H4 (cell line): ENCODE data around the gene PAOX. TPM values are rescaled to one million over a fixed set of nuclear protein-coding genes. Genes with fewer than 3 reads are reported as not detected.
A peak's percentile ranks its signal among the peaks of the same experiment; 100 is the strongest.
"Not testable (repeated sequence)": the region's sequence is repeated elsewhere in the genome, so short reads cannot be mapped to it uniquely, and the experiment has no call there.

Experiments
- DNase-seq: peaks from one replicate; pipeline ENCODE4 v3.0.0-alpha.2; 2015; ENCODE audit warnings: low spot score
- total RNA-seq: library from RNA; depleted of rRNA; stranded (reverse); fragments of >200 nt; shearing (Covaris generic); gene quantifications from 2 replicates; pipeline ENCODE4 v1.2.3, GENCODE V29; 2014

PAOX gene
- total RNA-seq, 1 experiment from 2014 or later: not detected

- DNase-seq: no peak
These were observed 14.2 kb upstream of the PAOX start for GRCh38 chr10:133364645-133365431.

DNA sequence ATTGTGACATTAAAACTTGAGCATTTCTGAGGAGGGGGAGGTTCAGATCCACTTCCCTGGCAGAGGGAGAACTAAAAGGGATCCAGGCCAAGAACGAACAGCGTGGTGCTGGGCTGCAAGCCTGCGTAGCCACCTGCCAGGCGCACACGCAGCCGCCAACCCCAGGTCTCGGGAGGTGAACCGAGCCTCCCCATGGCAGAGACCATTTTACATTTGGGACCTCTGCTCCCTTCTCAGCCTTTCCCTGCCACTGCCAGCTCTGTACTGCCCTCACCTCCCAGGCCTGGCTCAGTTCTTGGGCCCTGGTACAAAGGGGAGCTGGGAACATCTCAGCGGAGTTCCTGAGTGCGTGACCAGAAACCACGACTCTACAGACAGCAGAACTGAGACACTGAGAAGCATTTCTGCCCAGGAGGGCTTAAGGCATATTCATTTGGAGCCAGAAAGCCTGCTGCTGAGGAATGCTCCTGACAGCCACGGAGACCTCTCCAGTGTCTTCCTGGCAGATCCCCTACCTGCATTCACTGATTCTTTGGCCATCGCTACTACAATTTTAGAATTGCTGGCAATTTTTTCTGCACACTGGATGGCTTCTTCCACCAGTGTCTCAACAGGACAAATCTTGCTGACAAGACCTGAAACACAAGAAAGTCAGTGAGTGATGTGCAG is 13.5 kb upstream of the PAOX start:
- DNase-seq: no peak

- no peak for DNase-seq
These were observed 13.0 kb upstream of the PAOX start for GRCh38 chr10:133366130-133366478.

GRCh38 chr10:133366751-133367150 is 12.3 kb upstream of the PAOX start:
- no peak for DNase-seq

DNA sequence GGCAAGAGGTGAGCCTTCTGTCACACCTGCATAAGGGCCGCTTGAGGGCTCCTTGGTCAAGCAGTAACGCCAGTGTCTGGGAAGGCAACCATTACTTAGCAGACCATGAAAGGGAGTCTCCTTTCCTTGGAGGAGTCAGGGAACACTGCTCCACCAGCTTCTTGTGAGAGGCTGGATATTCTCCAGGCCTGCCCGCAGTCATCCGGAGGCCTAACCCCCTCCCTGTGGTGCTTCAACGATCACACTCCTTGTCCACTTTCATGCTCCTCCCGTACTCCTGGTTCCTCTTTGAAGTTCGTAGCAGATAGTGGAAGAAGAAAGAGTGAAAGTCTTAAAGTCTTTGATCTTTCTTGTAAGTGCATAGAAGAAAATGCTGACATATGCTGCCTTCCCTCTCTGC is 11.6 kb upstream of the PAOX start:
- DNase-seq: not testable (repeated sequence)

DNA sequence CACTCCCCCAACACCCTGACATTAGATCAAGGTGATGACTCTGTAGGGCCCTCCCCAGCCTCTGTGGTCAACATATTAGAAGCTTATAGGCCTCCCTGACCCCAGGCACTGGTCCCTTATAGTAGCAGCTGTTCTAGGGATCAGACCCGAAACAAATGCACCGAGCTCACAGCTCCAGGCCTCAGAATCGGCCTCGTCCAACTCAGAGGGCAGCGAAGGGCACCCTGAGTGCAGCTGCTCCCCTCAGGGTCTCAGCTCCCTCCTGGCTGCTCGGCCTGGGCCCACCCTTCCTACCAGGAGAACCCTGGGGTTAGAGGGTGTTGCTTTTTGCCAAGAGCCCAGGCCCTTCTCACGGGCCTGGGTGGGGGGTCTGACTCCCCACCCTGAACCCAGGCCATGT is 10.9 kb upstream of the PAOX start:
- DNase-seq: no peak

DNA sequence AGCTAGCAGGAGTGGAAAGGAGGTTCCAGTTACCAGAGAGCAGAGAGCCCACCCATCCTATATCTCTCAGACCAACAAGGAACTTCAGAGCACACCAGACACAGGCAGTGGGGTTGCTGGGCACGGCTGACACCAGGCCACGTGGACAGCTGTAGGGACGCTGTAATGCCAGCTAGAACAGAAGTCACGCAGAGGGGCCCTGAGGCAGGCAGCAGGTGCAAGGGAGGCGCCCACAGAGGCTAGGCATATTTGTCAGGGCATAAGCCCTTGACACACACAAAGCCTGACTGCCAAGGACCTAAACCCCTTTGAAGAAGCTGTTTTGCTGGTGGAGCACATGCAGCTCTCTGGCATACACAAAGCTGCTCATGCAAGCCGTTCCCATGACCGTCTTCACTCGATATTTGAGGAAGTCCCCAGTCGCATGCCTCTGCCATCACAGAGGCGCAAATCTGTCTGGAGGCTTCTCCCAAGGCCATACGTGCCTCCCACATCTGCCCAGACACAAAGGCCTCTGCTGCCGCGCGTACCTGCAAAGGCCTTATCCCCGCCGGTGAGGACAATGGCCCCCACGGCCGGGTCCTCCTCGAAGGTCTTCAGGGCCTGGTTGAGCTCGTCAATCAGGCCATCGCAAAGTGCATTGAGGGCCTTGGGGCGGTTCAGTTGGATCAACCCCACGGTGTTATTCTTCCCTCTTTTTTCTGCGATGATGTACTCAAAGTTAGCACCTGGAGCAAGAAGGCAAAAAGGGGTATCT is 8.9 kb upstream of the PAOX start:
- DNase-seq: no peak

- no peak for DNase-seq
These were observed 6.6 kb upstream of the PAOX start for GRCh38 chr10:133372507-133372906.

- peak; percentile 87 for DNase-seq
These were observed 5.6 kb upstream of the PAOX start, which contains the start of gene ECHS1 for GRCh38 chr10:133373174-133374090. ECHS1 (minus strand) TSS chr10:133373354; CDS start chr10:133373333, 21 bp downstream.

DNA sequence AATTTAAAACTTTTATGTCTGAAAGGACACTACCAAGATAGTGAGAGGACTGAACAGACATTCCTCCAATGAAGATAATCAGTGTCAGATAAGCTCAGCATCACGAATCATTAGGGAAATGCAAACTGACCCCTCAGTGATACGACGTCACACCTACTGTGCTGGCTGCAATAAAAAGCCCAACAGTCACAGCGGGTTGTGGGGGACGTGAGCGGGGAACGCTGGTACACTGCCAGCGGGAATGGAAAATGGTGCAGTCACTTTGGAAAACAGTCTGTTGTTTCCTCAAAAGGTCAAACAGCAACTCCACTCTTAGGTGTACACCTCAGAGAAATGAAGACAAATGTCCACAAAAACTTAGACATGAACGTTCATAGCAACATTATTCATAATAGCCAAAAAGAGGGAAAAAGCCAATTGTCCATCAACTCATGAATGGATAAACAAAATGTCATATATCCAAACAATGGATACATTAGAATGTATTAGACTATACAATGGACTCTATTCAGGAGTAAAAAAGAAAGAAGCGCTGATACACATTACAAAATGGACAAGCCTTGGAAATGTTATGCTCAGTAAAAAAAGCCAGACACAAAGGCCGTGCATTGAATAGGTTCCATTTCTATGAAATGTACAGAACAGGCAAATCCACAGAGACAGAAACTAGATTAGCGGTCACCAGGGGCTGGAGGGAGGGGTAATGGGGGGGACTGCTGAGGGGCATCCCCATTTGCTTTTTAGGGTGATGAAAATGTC is 3.5 kb upstream of the PAOX start:
- no peak for DNase-seq

DNA sequence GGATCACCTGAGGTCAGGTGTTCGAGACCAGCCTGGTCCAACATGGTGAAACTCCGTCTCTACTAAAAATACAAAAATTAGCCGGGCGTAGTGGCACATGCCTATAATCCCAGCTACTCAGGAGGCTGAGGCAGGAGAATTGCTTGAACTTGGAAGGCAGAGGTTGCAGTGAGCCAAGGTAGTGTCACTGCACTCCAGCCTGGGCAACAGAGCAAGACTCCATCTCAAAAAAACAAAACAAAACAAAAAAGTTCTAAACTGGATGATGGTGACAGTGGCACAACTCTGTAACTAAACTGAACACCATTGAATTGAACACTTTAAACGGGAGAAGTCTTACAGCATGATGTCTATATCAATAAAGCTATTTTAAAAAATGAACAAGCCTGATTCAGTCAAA is 2.9 kb upstream of the PAOX start:
- not testable (repeated sequence) for DNase-seq

DNA sequence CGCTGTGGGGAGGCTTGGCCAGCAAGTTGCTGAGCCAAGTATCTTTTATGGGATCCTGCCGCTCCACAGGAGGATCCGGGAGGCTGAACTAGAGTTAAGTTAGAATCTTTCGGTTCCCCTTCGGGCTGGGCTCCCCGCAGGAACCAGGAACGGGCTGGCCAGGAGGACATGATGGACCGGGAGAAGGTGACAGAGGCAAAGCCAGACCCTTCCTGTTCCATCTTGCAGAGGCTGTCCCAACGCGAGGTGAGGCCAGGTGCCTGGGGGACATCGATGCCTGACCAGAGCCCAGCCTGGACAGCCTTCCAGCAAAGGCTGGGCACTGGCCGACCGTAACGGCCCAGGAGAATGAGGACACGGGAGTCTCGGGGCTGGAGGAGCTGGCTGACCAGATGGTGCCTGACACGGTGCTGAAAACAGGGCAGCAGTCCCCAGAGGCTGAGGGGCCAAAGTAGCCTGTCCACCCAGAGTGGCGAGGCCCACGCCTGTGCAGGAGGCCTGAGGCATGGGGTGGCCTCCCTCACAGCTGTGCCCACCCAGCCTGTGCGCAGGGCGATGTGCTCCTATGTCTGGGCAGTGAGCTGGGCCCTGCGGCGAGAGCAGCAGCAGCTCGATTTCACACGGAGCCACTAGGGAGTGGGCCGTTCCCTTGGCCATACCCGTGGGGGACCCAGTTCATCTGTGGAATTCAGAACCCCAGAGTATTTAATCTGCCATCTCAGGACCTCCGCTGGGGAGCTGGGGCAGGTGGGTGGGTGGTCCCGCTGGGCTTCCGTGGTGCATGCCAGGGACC is 1.8 kb upstream of the PAOX start:
- no peak for DNase-seq

DNA sequence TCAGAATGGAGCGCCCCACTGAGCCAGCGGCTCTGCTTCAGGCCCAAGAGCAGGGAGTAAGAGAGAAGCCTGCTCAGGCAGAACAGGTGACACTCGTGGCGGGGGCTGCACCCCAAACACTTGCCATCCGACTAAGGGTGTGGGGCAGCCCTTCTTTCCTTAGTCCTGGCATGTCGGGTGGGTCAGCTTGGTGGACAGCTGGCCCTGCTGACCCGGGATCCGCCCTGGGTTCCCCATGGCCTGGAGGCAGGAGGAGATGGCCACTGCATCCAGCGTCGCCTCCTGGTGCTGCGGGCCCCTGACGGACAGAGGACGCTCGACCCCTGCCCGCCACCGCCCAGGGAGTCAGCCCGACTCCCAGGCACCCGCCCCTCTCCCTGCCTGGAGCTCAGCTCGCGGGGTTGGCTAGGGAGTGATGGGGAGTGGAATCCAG is 1.2 kb upstream of the PAOX start:
- DNase-seq: no peak

DNA sequence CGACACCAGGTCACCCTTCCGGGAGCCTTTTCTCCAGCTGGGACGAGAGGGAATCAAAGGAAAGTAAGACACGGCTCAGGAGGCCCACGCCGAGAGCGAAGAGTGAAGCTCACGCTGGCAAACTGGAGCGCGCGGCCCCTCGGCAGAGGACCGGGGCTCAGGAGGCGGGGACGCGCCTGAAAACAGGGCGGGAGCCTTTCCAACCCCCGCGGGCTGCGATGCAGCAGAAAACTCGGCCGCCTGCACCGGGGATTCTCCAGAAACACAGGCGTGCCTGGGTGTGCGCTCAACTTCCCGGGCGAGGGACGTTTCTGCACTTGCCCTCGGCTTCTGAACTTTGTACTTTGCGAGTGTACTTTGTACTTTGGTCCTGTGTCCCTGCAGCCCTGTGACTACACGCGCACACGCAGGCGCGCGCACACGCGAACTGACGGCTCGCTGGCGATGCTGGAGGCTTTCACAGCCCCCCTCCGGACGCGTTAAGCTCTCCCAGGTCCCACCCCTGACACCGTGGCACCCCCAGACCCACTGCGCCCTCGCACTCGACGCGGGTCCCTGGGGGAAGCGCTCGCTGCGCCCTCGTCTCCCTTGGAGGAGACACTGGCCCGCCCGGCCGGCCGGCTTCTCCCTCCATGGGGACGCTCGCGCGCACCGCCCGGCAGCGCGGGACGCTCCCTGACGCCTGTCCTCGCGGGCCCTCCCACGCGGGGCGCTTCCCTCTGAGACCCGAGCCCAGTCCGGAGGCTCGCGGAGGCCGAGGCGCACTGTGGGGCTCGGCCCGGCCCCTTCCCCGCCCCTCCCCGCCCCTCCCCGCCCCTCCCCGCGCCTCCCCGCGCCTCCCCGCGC is 588 bp upstream of the PAOX start:
- no peak for DNase-seq

- no peak for DNase-seq
These were observed 972 bp downstream of the PAOX start for GRCh38 chr10:133379801-133380666.

GRCh38 chr10:133381036-133381435 is 2.0 kb downstream of the PAOX start:
- no peak for DNase-seq

DNA sequence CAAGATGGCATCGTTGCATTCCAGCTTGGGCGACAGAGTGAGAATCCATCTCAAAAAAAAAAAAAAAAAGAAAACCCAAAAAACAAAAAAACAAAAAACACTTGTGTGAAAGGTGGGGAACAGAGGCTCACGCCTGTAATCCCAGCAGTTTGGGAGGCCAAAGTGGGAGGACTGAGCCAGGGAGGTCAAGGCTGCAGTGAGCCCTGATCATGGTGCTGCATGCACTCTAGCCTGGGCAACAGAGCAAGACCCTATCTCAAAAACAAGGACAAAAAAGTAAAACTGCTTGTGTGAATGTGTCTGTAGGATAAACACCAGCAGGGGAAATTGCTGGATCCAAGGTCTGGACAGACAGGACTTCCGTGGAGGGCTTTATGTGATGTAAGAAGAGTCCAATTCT is 4.5 kb downstream of the PAOX start:
- DNase-seq: no peak

- DNase-seq: no peak
These were observed 5.0 kb downstream of the PAOX start for GRCh38 chr10:133384071-133384470.
